HG03460 (cell line): ENCODE results near the gene RBAK.
A peak's percentile ranks its signal among the peaks of the same experiment; 100 is the strongest.
"Not testable (repeated sequence)": the region's sequence is repeated elsewhere in the genome, so short reads cannot be mapped to it uniquely, and the experiment has no call there.

Experiments
- ATAC-seq: cut with Tn5 transposase; IDR thresholded peaks from one replicate; pipeline ENCODE4 v1.9.1; 2021; ENCODE audit not compliant: unreplicated experiment

The RBAK gene

DNA sequence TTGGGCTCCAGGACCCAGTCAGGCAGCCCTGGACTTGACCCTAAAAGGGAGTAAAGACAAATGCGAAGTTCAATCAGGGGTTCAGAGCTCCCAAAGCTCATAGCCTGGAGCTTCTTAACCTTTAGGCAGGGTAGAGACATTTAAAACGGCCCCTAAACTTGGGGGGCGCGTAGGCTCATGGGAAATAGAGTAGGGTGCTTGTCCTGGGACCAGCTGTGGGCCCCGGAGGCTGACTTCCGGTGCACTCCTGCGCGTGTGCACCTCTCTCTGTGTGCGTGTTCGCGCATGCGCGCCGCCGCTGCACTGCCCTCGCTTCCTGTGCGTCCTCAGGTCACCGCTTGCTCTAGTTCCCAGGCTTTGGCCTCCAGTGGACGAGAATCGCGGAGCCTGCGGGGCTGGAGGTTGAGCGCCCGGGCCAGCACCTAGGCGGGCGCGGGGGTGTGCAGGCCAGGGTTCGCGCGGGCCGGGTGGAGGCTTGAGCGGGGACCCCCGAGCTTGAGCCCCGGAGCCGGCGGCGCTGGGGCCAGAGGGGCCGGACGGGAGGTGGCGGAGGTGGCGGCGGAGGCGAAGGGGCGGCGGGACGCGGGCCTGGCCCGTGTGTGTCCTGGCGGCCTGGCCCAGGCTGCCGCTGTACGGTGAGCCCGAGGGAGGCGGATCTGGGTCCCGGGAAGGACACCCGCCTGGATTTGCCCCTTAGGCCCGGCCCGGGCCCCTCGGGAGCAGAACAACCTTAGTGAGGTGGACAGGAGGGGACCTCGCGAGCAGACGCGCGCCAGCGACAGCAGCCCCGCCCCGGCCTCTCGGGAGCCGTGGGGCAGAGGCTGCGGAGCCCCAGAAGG lies at the start of gene RBAK:
Gene RBAK (plus strand): TSS at position 303 of the 839 bp plus-strand sequence. CDS start 2,217 bp downstream, outside the sequence.
- peak; percentile 99 for ATAC-seq

DNA sequence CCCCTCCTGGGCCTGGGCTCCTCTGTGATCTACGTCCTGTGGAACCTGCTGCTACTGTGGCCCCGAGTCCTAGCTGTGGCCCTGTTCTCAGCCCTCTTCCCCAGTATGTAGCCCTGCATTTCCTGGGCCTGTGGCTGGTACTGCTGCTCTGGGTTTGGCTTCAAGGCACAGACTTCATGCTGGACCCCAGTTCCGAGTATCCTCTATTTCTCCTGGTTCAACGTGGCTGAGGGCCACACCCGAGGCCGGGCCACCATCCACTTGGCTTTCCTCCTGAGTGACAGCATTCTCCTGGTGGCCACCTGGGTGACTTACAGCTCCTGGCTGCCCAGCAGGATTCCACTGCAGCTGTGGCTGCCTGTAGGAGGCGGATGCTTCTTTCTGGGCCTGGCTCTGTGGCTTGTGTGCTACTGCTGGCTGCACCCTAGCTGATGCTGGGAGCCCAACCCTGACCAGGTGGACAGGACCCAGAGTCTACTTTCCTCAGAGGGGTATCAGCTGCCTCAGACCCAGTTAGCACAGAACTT lies 48.9 kb upstream of the RBAK start:
- no peak for ATAC-seq

DNA sequence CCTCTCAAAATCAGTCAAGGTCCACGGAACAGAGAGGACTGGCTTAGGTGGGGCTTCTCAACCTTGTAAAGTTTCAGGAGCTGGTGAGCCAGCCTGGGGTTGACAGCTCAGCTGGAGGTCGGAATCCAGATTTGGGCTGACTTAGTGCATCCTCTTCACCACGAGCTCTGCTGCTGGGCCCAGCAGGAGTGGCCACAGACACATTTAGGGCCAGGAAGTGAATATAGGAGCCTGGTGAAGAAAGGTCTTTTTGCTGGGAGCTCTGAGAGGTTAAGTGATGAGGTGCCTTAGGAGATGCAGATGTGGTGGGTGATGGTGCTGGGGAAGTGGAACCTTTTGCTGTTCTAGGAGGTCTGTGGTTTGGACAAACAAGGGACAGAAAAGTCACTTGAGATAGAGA lies 47.4 kb upstream of the RBAK start:
- no peak for ATAC-seq

DNA sequence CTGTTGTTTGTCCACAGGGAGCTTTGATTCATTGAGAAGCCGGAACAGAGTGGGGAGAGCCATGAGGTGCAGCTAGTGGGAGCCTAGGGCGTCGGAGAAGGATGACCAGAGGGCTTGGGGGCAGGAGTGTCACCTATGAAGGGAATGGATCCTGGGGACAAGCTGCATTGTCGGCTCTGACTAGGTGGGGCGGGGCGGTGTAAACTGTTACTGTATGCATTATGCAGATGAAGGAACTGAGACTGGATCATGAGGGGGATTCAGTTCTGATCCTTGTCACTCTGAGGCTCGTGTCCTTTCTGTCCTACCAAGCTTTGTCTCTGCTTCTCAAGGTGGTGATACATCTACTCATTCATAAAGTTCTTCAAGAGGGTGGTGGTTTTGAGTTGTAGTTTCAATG lies 46.8 kb upstream of the RBAK start:
- no peak for ATAC-seq

DNA sequence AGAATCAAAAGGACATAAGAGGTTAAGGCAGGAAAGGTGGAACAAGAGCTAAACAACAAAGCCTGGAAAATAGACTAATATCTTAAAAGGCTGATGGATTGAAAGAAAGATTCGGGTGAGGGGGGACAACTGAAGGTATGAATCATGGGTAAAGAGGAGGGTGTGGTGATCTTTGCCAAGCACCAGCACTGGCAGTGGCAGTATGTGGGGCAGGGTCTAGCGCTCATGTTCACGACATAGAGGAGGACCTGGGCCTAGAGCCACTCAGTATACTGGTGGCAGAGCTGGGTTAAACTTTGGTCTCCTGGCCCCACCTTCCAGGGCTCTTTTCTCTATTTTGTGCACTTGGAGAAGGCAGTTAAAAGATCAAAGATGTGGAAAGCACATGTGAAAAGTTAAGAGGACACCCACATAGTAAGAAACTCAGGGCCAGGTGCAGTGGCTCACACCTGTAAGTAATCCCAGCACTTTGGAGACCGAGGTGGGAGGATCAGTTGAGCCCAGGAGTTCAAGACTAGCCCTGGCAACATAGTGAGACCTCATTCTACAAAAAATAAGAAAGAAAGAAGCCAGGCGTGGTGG lies 46.2 kb upstream of the RBAK start:
- ATAC-seq = no peak

DNA sequence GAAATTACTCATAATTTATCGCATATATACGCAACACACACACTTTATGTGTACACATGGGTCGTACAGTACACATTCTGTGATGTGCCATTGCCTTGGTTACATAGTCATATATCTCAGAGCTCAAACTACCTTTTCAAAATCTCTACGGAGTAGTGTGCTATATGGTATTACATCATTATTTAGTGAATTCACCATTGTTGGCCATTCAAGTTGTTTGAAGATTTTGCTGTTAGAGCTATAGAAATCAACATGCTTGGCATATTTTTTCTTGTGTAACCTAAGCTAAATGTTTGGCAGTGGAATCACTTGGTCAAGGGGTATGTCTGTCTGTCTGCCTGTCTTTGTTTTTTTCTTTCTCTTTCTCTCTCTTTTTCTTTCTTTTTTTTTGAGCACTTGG lies 44.7 kb upstream of the RBAK start:
- ATAC-seq = no peak

DNA sequence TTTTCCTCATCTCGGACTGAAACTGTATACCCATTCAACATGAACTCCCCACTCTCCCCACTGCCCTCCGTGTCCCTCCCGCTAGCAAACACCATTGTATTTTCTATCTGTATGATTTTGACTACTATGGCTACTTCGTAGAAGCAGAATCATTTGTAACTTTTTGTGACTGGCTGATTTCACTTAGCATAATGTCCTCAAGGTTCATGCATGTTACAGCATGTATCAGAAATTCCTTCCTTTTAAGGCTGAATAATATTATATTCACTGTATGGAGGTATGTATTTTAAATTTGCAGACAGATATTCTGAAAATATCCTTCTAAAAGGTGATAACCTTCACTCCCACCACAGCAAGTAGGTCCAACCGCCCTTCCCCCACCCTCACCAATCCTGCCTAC lies 43.7 kb upstream of the RBAK start:
- no peak for ATAC-seq

DNA sequence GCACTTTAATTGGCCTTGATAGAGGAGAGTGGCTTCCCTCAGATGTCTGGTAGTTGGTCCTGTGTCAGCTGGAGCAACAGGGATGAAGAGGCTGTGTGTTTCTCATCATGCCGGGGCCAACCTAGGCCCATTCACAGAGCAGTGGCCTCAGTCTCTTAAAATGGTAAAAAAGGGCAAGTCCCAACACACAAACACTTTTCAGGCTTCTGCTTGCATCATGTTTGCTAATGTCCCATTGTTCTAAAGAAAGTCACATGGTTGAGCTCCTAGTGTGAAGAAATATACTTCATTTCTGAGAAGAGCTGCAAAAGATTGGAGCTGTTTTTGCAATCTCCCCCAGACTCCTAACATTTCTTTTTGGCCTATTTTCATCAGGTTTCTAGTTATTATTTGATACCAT lies 40.6 kb upstream of the RBAK start:
- no peak for ATAC-seq

DNA sequence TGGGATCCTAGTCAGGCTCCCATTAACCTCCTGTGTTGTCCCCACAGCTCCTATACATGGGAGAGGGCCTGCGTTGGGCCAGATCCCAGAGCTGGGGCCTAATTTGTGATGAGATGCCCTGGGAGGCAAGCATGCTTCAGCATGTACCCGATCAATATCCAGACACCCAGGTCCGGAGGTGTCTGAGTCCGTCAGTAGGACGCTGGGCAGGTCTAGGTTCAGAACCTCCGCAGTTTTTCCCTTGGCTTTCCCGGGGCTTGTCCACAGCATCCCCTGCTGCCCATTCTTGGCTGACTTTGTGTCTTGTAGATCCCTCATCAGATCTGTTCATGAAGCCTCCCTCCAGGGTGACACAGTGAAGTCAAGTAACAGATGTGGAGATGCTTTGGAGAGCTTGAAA lies 32.7 kb upstream of the RBAK start:
- ATAC-seq = no peak

DNA sequence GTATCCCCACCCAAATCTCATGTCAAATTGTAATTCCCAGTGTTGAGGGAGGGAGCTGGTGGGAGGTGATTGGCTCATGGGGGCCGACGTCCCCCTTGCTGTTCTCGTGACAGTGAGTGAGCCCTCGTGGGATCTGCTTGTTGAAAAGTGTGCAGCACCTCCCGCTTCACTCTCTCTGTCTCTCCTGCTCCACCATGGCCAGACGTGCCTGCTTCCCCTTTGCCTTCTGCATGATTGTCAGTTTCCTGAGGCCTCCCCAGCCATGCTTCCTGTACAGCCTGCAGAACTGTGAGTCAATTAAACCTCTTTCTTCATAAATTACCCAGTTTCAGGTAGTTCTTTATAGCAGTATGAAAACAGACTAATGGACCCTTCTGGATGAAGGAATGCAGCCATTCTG lies 29.7 kb upstream of the RBAK start:
- ATAC-seq = not testable (repeated sequence)

DNA sequence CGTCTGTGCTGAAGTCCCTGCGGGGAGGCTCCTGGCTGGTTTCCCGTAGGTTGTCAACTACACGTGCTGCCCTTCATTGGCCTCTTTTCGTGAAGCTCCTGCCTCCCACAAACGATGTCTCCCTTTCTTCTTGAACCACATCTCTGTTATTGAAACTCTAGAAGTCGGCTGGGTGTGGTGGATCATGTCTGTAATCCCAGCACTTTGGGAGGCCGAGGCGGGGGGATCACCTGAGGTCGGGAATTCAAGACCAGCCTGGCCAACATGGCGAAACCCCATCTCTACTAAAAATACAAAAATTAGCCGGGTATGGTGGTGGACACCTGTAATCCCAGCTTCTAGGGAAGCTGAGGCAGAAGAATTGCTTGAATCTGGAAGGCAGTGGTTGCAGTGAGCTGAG lies 28.0 kb upstream of the RBAK start:
- ATAC-seq = not testable (repeated sequence)

DNA sequence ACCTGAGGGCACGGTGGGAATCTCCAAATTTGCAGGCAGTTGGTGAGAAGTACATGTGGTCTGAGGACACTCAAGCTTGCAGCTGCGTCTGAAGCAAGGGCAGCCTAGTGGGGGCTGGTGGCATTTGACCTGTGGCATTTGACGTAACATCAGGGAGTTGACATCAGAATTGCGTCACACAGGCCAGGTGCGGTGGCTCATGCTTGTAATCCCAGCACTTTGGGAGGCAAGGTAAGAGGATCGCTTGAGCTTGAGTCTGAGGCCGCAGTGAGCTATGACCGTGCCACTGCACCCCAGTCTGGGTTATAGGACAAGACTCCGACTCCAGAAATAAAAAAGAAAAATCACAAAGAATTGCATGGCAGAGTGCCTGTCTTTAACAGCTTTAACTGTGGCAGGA lies 25.6 kb upstream of the RBAK start:
- ATAC-seq = no peak

DNA sequence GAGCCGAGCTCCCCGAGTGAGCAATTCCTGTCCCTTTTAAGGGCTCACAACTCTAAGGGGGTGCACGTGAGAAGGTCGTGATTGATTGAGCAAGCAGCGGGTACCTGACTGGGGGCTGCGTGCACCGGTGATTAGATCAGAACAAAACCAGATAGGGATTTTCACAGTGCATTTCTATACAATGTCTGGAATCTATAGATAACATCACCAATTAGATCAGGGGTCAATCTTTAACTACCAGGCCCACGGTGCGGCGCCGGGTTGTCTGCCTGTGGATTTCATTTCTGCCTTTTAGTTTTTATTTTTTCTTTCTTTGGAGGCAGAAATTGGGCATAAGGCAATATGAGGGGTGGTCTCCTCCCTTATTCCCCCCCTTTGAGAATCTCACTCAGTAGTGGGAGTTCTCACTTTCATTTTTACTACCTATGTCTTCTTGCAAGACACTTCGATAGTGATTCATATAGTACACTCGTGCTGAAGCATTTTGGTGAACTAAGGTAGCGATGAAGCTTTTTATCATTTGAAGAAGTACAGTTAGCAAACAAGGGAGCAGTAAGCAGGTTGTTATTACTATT lies 24.6 kb upstream of the RBAK start:
- ATAC-seq = not testable (repeated sequence)

DNA sequence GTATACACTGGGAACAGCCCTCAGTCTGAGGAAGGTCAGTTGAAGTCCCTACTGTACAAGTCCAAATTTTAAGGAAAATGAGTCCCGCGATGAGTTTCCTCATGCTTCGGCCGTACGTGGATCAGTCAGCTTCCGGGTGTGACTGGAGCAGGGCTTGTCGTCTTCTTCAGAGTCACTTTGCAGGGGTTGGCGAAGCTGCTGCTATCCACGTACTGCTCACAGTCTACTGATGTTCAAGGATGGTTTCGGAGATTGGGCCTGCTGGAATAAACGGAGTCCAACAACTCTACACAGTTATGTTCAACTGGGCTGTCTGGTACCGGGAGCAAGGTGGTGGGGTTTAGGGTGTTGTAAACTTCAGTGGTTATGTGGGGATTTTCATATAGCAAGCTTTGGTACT lies 22.0 kb upstream of the RBAK start:
- not testable (repeated sequence) for ATAC-seq

DNA sequence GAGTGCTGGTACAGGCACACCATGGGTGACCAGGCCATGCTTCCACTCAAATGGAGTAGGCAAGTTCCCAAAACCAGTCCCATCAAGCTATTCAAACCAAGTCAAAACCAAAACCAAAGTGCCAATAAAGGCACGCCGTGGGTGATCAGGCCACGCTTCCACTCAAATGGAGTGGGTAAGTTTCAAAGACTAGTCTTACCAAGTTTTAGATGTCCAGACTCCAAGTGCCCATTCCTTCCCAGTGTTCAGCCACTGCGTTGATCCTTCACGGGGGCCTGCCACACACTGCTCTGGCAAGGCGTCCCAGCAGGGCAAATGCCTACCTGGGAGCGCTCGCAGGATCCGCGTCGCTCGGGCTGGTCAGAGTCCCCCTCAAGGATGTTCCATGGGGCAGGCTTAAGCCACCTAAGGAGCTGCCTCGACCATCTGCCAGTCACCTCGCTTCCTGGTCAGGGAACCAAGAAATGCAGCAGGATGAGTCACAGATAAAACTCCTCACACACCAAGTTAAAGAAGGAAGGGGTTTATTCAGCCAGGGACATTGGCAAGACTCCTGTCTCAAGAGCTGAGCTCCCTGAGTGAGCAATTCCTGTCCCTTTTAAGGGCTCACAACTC lies 17.8 kb upstream of the RBAK start:
- ATAC-seq = not testable (repeated sequence)

DNA sequence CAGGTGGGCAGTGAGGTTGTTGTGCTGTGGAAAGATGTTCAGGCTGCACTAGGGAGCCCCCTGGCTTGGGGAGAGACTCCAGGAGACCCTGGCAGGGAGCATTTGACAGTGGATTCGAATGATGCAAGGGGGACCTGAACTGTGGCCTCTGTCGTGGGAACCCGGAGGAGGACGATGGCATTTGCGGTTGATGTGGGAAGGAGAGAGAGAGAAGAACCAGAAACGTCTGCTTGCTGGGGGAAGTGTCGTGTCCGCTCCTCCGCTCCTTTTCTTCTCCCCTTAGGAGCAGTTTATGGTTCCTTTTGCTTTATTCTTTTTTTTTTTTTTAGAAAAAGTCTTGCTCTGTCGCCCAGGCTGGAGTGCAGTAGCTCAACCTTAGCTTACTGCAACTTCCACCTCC lies 12.5 kb upstream of the RBAK start:
- not testable (repeated sequence) for ATAC-seq

DNA sequence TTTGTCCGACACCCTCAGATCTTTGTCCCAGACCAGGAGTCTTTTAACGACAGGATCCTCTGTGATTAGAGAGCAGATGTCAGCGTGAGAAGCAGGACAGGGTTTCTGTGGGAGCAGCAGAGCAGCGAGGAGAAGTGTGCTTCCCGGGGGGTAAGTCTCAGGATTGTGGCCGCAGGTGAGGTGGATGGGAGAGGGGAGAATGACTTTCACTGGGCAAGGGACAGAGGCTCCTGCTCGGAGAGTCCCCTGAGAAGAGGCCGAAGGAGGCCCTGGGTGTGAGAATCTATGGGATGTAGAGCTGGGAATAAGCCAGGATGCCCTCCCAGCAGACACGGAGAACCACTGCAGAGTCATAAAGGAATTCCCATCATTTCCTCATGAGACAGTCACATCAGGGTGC lies 10.4 kb upstream of the RBAK start:
- no peak for ATAC-seq

DNA sequence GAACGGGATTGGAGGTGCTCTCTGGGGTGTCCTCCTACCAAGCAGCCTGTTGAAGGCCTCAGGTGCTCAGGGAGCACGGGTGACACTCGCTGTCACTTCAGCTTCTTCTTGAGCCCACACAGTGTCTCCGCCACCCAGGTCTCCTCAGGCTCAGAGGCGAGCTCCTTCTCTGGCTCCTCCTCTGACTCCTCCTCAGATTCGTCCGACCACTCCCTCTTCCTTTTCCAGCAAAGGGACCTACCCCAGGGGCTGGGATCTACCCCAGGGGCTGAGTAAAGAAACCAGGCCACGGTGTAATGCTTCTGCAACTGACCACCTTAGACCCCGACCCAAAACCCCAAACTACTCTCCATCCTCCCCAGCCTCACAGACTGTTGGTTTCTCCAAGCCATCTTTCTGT lies 9.2 kb upstream of the RBAK start:
- ATAC-seq = no peak

DNA sequence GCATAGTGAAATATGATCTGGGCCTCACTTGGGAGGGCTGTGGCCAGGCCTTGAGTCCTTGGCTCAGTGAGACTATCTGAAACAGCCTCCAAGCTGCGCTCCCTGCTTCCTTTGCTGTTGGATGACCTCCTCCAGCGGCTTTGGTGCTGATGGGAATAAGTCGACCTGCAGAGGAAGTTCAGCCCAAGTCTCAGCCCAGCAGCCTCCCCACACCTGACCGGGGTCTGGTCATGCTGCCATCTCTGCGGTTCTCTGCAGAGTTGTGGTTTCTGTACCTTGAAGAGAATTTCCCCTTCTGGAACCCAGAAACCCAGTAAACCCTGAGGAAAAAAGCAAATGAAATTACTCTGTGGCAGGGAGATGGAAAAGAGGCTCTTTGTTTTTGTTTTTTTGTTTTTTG lies 4.6 kb upstream of the RBAK start:
- no peak for ATAC-seq

DNA sequence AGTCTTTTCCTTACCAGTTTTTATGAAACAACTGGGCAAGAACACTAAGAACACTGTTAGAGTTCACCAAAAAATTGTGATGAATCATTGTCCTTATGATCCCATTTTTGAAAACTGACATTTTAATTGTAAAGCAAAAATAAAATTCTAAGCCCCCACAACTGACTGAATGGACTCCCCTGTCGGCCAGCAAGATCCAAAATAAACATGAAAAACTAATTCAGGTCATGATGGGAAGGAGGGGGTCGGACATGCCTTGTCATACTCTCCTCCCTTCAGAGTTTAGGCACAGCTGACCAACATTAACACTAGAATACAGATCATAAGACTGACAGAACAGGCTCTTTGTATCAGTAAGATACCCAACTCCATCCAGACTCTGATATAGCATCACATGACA lies 2.0 kb upstream of the RBAK start:
- no peak for ATAC-seq

DNA sequence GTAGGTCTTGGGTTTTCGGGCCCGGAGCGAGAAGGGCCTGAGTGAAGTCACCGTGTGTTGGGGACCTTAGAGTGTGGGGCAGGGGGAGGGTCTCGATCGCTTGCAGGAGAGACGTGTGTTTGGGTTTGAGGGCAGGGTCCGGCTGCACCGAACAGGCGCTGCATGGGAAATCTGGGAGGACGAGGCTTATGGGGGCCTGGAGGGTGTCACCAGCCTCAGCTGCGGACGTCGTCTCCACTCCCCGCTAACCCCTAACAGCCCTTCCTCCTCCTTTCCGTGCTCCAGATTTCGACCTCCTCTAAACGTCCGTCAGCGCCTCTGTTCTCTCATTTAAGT lies 705 bp downstream of the RBAK start:
- ATAC-seq = not testable (repeated sequence)

DNA sequence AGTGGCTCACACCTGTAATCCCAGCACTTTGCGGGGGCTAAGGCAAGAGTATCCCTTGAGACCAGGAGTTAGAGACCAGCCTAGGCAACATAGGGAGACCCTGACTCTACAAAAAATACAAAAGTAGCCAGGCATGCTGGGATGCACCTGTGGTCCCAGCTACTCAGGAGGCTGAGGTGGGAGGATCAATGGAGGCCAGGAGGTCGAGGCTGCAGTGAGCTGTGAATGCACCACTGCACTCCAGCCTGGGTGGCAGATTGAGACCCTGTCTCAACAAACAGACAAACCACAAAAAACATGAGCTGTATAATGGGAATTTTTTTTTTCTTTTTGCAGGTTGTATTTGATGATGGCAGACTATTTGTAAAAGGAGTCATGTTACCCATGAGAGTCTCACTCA lies 1.5 kb downstream of the RBAK start:
- not testable (repeated sequence) for ATAC-seq
